Stimulated activated effector memory CD8-positive, alpha-beta T cell treated with anti-CD3 and anti-CD28 coated beads, Interleukin-12 subunit alpha, Interleukin-12 subunit beta, amount 100 ng/mL, for 72 hours (primary cell): ENCODE measurements around the gene UCP2.

Experiments used
- ATAC-seq: fragments of 150-1000 bp; cut with Tn5 transposase; 2 replicates; pipeline ENCODE4 v1.10.0; 2021
- DNase-seq, 2 donors: peaks; one replicate each; pipeline ENCODE4 v3.0.0; 2021 to 2022; ENCODE audit warnings: low spot score in 2 of 2
- H3K27ac Mint-ChIP-seq: one replicate; pipeline ENCODE4 v1.8.0; 2022; ENCODE audit warnings: mild to moderate bottlenecking, mixed read lengths
- H3K36me3 Mint-ChIP-seq: one replicate; pipeline ENCODE4 v1.8.0; 2022; ENCODE audit warnings: mild to moderate bottlenecking, mixed read lengths
- H3K4me1 Mint-ChIP-seq: one replicate; pipeline ENCODE4 v1.8.0; 2022; ENCODE audit warnings: mixed read lengths
- H3K4me3 Mint-ChIP-seq: one replicate; pipeline ENCODE4 v1.8.0; 2022; ENCODE audit warnings: mild to moderate bottlenecking, mixed read lengths
- H3K9me3 Mint-ChIP-seq: one replicate; pipeline ENCODE4 v1.8.0; 2022; ENCODE audit warnings: mixed read lengths

UCP2 gene, protein sequence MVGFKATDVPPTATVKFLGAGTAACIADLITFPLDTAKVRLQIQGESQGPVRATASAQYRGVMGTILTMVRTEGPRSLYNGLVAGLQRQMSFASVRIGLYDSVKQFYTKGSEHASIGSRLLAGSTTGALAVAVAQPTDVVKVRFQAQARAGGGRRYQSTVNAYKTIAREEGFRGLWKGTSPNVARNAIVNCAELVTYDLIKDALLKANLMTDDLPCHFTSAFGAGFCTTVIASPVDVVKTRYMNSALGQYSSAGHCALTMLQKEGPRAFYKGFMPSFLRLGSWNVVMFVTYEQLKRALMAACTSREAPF

DNA sequence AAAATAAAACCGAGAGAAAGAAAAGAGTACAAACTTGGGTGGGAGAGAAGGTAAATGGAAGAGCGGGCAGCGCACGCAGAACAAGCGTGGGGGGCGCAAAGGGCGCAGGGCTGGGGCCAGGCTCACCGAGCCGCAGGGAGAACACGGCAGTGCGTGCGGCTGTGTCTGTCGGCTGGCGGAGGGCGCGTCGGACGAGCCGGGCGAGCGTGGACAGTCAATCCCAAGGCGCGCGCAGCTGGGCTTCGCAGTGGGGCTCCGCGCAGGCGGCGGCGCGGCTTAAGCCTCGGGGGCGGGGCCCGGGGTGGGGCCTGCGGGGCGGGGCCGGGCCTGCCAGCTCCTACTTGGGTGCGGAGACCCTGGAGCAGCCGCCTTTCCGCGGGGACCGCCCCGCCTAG lies at the start of gene UCP2:
UCP2 (minus strand) TSS at position 249 of the 395 bp plus-strand sequence. CDS start 4,465 bp downstream, outside the sequence.
- H3K4me3 Mint-ChIP-seq = peak within 1 kb of the TSS; percentile 99
- DNase-seq (peak in 1 of 2 donors; percentile 79), ATAC-seq (peak; percentile 84)
- no peaks in the 10 kb centered on the region for H3K9me3 Mint-ChIP-seq
- H3K36me3 Mint-ChIP-seq = peaks cover 57% of the 10 kb centered on the region
- H3K27ac Mint-ChIP-seq = peak within 1 kb of the TSS; percentile 98
- peaks cover 61% of the 10 kb centered on the region for H3K4me1 Mint-ChIP-seq

DNA sequence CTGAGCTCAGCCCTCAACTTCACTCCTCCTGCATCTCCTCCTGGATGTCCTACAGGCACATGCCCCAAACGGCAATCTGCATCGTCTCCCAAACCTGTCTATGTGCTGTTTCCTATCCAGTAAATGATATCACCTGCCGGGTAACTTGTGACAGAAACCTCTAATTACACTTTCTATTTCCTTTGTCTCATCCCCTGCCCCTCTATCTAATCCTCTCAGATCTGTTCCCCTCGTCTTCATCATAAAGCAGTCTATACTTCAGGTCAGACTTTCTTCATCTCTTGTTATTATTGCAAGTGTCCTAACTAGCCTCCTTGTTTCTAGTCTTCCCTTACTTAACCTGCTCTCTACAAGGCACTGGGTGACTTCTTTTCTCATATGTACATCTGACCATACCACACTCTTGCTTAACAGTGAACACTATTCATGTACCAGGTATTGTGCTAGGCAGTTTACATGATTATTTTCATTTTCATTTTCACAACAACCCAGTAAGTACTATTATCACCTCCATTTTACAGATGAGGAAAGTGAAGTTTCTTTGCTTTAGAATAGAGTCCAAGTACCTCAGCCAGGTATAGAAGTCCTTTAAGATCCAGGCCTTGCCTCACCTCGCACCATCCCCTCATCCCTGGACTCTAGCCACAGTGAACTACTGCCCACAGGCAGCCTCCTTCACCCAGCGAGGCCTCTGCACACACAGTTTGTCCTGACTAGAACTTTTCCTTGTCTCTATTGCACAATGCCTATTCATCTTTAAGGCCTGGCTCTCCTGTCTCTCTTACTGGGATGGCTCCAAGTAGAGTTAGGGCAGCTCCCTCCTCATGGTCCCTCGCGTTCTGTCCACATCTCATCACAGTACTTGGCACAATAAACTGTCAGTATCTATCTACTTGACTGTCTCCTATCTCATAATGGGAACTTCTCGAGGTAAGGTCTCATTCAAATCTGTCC lies 48.4 kb upstream of the UCP2 start:
- peak overlapping the region; percentile 68 for H3K27ac Mint-ChIP-seq
- peaks cover 34% of the 10 kb centered on the region for H3K4me1 Mint-ChIP-seq
- peaks cover 12% of the 10 kb centered on the region for H3K36me3 Mint-ChIP-seq
- H3K9me3 Mint-ChIP-seq = no peaks in the 10 kb centered on the region
- ATAC-seq (peak; percentile 75), DNase-seq (no peak)
- peak overlapping the region; percentile 57 for H3K4me3 Mint-ChIP-seq

DNA sequence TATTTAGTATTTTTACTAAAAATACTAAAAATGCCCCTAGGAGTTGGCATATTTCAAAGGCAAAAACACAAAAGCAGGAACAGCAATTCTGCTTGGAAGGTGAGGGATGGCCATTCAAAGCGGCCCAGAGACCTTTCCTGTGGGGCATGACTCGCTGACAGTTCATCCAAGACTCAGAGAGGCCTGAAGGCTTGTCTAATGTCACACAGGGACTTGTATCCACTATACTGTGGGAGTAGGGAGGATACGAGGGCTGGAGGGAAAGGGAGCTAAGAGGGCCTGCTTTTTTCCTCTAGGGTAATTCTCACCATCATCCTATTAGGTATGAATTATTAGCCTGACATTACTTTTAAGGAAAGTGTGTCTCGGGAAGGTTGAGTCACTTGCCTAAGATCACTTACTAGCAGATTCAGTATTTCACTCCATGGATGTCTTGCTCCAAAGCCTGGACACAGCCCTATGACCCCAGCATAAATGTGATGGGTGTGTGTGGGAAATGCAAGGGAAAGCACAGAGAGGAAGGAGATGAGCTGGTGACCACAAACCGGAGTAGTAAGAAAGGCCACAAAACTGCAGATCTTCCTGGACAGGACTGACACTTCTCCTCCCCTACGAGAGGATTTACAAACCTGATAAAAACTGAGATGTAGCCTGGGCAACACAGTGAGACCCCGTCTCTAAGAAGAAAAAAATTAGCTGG lies 43.0 kb upstream of the UCP2 start:
- ATAC-seq = peak; percentile 67
- H3K4me1 Mint-ChIP-seq = peaks cover 50% of the 10 kb centered on the region
- DNase-seq = no peak
- H3K27ac Mint-ChIP-seq = peak overlapping the region; percentile 68
- no peaks in the 10 kb centered on the region for H3K36me3 Mint-ChIP-seq
- H3K4me3 Mint-ChIP-seq = peak overlapping the region; percentile 49
- no peaks in the 10 kb centered on the region for H3K9me3 Mint-ChIP-seq

DNA sequence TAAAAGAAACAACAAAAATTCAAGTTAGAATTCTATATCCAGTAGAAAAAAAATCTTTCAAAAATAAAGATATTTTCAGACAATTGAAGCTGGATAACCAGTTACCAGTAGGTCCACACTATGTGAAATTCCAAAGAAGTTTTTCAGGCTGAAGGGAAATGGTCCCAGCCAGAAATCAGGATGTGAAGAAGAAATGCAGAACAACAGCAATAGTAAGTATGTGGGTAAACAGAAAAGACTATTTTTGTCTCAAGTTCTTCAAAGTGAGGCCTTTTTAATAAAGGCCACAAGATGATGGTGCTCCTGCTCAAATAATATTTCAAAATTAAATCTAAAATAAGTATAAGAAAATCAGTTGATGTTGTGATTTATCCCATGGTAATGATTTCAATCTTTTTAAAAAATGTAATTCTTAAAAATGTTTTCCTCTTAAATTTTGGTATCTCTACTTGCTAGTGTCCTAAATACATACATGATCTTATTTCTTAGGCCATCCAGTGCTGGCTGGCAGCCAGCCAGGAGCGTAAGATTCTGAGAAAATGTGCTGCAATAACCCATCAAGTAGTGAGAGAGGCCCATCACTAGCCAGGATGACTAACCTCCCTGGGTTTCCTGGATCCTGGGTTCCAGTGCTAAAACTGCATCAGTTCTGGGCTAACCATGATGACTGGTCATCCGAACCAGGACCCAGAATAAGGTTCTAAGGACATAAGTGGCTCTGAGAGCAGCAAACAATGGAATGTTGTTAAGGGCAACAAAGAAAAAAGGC lies 41.8 kb upstream of the UCP2 start:
- peak overlapping the region; percentile 41 for H3K4me3 Mint-ChIP-seq
- no peaks in the 10 kb centered on the region for H3K9me3 Mint-ChIP-seq
- H3K27ac Mint-ChIP-seq = peak overlapping the region; percentile 91
- H3K4me1 Mint-ChIP-seq = peaks cover 43% of the 10 kb centered on the region
- DNase-seq = peak; percentile 42 to 78
- H3K36me3 Mint-ChIP-seq = no peaks in the 10 kb centered on the region
- ATAC-seq = peak; percentile 25

DNA sequence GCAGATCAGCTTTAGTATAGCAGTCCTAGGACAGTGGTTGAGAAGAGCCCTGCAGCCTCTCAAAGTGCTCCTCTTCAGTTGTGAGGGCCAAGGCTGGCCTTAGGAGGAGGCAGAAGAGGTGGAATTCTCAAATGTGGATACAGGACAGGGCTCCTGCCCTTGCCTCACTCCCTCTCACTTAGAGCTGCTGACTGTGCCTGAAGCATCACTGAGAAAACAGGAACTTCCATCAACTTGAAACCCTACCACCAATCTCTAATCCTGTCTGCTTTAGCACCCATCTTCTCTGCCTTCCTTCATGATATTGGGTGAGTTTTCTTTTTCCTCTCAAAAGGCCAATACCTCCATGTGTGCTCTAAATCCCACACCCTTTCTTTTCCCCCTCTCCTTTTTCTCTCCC lies 40.6 kb upstream of the UCP2 start:
- DNase-seq (no peak), ATAC-seq (no peak)
- Mint-ChIP-seq H3K4me1 (peaks cover 43% of the 10 kb centered on the region), H3K27ac (peak overlapping the region; percentile 63), H3K4me3 (no peak overlapping the region), H3K36me3 (no peaks in the 10 kb centered on the region), H3K9me3 (no peaks in the 10 kb centered on the region)

DNA sequence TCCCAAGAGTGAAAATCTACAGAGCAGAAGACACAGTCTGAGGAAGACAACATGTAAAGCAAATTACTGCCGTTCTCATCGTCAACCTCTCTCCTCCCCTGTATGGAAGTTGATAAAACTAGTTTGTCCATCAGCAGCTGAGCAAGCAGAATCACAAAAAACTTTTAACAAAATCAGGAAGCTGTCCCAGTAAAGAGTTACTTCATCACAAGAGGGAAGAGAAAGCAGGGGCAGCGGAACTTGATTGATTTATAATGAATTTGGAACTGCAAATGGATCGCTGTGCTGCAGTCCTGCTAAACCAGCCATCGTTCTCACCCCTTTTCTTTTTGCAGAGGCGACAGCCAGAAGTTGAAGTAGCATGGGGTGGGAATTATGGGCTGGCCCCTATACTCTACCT lies 39.9 kb upstream of the UCP2 start:
- Mint-ChIP-seq H3K27ac (no peak overlapping the region), H3K36me3 (no peaks in the 10 kb centered on the region), H3K4me3 (no peak overlapping the region), H3K9me3 (no peaks in the 10 kb centered on the region), H3K4me1 (peaks cover 36% of the 10 kb centered on the region)
- DNase-seq = no peak
- no peak for ATAC-seq

DNA sequence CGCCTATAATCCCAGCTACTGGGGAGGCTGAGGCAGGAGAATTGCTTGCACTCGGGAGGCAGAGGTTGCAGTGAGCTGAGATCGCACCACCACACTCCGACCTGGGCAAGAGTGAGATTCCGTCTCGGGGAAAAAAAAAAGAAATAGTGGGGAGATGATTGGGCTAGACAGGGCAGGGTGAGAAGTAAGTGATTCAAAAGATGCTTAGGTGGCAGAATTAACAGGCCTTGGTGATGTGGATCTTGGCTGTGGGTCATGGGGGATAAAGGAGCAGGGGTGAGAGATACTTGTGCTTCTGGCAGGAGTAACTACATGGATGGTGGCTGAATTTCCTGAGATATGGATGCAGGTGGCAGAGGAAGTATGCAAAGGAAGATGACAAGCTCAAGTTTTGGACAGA lies 39.4 kb upstream of the UCP2 start:
- no peak overlapping the region for H3K4me3 Mint-ChIP-seq
- peaks cover 4% of the 10 kb centered on the region for H3K36me3 Mint-ChIP-seq
- peaks cover 41% of the 10 kb centered on the region for H3K4me1 Mint-ChIP-seq
- no peak overlapping the region for H3K27ac Mint-ChIP-seq
- ATAC-seq = no peak
- DNase-seq = no peak
- no peaks in the 10 kb centered on the region for H3K9me3 Mint-ChIP-seq

DNA sequence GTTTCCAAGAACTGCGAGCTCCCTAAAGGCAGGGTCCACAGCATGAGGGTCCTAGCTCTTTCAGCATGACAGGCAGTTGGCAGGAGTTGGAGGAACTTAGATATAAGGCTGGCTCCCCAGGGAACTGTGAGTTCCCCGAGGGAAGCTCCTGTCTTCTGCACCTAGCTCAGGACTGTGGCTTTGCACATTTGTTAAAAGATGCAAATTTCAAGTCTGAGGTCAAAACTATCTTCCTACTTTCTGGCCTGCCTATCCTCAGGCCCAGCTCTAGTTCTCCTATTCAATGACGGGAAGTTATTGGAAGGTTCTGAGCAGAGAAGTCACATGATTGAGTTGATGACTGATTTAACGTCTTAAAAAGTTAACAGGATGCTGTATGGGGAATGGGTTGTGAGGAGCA lies 37.9 kb upstream of the UCP2 start:
- Mint-ChIP-seq H3K9me3 (no peaks in the 10 kb centered on the region), H3K4me3 (no peak overlapping the region), H3K27ac (no peak overlapping the region), H3K36me3 (peaks cover 5% of the 10 kb centered on the region), H3K4me1 (peaks cover 43% of the 10 kb centered on the region)
- ATAC-seq (no peak), DNase-seq (no peak)

DNA sequence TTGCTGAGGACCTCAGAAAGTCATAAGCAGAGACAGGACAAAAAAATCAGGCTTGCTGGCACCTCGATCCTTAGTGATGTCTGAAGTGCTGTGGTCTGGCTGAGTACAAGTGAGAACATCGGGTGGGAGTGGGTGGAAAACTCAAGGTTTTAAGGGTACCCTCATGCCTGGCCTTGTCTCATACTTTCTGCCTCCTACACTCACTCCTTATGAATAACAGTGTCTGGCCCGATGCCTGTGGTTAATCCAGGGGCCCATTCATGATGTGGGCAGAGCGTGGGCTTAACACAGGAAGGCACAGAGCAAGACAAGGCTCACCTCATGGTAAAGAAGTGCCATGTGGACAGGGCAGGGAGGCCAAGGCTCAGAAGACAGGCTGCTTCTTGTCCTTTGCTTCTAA lies 37.2 kb upstream of the UCP2 start:
- Mint-ChIP-seq H3K4me1 (peaks cover 44% of the 10 kb centered on the region), H3K36me3 (peaks cover 5% of the 10 kb centered on the region), H3K27ac (no peak overlapping the region), H3K4me3 (no peak overlapping the region), H3K9me3 (no peaks in the 10 kb centered on the region)
- ATAC-seq (peak; percentile 96), DNase-seq (peak; percentile 55 to 88)

DNA sequence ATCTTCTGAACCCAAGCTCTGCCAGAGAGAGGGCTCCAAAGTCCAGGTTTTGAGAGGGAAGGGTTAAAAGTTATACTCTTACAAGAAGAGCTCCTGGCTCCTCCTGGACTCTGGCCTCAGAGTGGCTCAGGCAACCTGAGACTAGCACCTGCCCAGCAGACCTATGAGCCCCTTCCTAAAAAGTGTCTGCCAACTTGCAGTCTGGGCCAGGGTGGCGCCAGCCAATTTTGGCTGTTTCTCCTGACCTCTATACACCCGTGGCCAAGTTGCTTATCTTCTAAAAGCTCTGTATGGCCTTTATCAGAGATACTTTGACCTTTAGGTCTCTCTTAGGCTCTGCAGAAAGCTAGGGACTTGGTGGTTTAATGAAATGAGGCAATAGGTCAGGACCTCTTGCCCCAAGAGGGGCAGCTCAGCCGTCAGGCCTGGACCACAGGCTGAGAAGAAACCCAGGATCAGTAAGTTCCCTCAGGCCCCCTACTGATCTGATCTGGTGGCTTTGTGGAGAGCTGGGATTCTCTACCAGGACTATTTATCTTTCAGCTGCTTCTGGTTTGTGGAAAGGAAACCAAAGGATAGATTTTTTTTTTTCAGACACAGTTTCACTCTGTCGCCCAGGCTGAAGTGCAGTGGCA lies 36.6 kb upstream of the UCP2 start:
- peaks cover 5% of the 10 kb centered on the region for H3K36me3 Mint-ChIP-seq
- no peak overlapping the region for H3K27ac Mint-ChIP-seq
- ATAC-seq (no peak), DNase-seq (no peak)
- H3K4me3 Mint-ChIP-seq = no peak overlapping the region
- no peaks in the 10 kb centered on the region for H3K9me3 Mint-ChIP-seq
- H3K4me1 Mint-ChIP-seq = peaks cover 44% of the 10 kb centered on the region

DNA sequence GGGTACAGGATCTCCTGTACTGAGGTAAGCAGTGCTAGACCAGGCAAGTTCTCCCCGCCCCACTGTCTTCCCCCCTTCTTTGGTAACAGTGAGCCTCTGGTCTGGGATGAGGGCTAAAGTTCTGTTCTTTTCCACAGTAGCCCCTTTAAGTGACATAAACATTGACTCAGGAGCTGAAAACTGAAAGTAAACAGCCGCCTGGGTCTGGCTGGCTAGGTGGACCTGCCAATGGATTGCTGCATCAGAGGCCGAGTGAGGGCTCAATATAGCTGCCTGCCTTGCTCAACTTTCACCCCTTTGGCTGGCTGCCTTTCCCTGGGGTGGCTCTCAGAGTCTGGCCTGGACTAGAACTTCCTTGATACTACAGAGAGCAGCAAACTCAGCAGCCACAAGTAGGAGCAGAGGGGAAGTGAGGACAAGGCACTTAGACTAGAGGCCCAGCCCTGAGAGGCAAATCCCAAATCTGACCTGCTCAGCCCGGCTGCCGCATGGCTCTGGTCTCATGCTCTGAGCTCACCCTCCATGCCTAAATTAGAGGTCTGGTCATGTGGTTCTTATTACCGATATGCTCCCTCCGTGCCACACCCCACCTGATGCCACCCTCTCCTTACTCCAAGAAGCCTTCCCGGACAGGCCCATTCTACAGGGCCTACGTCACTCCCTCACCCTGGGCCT lies 35.8 kb upstream of the UCP2 start:
- Mint-ChIP-seq H3K27ac (no peak overlapping the region), H3K4me1 (peaks cover 40% of the 10 kb centered on the region), H3K4me3 (no peak overlapping the region), H3K9me3 (no peaks in the 10 kb centered on the region), H3K36me3 (peaks cover 5% of the 10 kb centered on the region)
- ATAC-seq (no peak), DNase-seq (no peak)

DNA sequence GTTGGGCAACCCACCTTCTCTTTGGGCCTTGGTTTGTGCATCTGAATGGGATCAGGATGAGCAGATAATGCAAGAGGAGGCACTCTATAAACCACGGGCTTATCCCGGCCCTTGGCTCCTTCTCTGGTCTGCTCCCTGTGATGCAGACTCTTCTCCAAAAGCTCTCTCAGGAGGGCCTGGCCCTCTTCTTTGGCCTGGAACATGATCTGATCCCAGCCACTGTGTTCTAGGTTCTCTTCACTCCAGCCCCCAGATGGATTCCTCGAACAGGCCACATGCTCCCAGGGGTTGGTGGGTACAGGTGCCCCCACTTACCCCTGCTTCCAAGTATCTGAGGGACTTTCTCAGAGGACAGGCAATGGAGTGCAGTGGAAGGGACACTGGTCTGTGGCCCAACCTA lies 35.0 kb upstream of the UCP2 start:
- Mint-ChIP-seq H3K36me3 (peaks cover 5% of the 10 kb centered on the region), H3K27ac (no peak overlapping the region), H3K9me3 (no peaks in the 10 kb centered on the region), H3K4me3 (no peak overlapping the region), H3K4me1 (peaks cover 34% of the 10 kb centered on the region)
- ATAC-seq (no peak), DNase-seq (no peak)

DNA sequence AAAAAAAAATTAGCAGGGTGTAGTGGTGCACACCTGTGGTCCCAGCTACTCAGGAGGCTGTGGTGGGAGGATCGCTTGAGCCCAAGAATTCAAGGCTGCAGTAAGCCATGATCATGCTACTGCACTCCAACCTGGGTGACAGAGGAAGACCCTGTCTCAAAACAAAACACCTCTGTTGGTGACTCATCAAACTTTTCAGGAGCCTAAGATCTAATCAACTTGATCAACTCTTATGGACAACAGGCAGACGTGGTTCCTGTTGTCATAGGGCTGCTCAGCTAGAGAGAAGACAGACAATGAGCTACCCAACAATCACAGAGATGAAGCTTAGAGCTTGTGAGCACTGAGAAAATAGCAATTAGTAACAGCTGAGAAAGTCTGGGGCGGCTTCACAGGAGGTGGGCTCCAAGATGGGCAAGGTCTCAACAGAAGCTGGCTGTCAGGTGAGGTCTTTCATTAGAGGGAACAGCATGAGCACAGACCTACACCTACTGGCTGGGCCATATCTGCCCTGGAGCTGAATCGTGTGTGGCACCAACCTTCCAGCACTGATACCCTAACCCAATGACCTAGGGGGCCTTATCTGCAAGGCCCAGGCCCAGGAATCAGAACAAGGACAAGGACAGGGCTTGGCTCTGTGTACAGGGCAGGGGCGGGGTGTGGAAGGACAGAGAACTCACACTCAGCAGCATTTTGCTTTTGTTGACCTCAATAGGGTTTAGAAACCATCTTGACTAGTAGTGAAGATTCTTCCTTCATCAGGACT lies 33.5 kb upstream of the UCP2 start:
- Mint-ChIP-seq H3K9me3 (no peaks in the 10 kb centered on the region), H3K36me3 (peaks cover 18% of the 10 kb centered on the region), H3K4me3 (no peak overlapping the region), H3K4me1 (peaks cover 42% of the 10 kb centered on the region), H3K27ac (peak overlapping the region; percentile 64)
- ATAC-seq = no peak
- DNase-seq = no peak
